Smooth muscle cell (in vitro differentiated cells): ENCODE measurements around the gene SPR. TPM values are rescaled to one million over a fixed set of nuclear protein-coding genes. Genes with fewer than 3 reads are reported as not detected.

Experiments
- DNase-seq: peaks from one replicate; lab custom pipeline; 2025; ENCODE audit not compliant: unreplicated experiment; lab: John Stamatoyannopoulos, UW
- H2AFZ ChIP-seq: fragments of 200-600 bp; sonication (generic); 2 replicates; pipeline ENCODE4 v1.6.0; 2016; ENCODE audit warnings: antibody characterized with exemption, low read depth, mild to moderate bottlenecking
- H3F3A ChIP-seq: fragments of 200-600 bp; sonication (generic); 2 replicates; pipeline ENCODE4 v1.6.0; 2017; ENCODE audit warnings: antibody characterized with exemption, low read depth
- H3K27ac ChIP-seq: fragments of 200-600 bp; sonication (generic); 2 replicates; pipeline ENCODE4 v1.5.1; 2016; ENCODE audit warnings: low read depth, mild to moderate bottlenecking
- H3K27me3 ChIP-seq: fragments of 200-600 bp; sonication (generic); 2 replicates; pipeline ENCODE4 v1.6.1; 2016; ENCODE audit warnings: low read depth, mild to moderate bottlenecking
- H3K36me3 ChIP-seq: fragments of 200-600 bp; sonication (generic); 2 replicates; pipeline ENCODE4 v1.5.1; 2016; ENCODE audit warnings: low read depth
- H3K4me1 ChIP-seq: fragments of 200-600 bp; sonication (generic); 2 replicates; pipeline ENCODE4 v1.5.1; 2016; ENCODE audit warnings: low read depth
- H3K4me2 ChIP-seq: fragments of 200-600 bp; sonication (generic); 2 replicates; pipeline ENCODE4 v1.6.0; 2016; ENCODE audit warnings: mild to moderate bottlenecking
- H3K4me3 ChIP-seq: fragments of 200-600 bp; sonication (generic); 2 replicates; pipeline ENCODE4 v1.5.1; 2016; ENCODE audit warnings: mild to moderate bottlenecking
- H3K79me2 ChIP-seq: fragments of 200-600 bp; sonication (generic); 2 replicates; pipeline ENCODE4 v1.6.0; 2016; ENCODE audit warnings: low read depth, mild to moderate bottlenecking
- H3K9ac ChIP-seq: fragments of 200-600 bp; sonication (generic); 2 replicates; pipeline ENCODE4 v1.6.0; 2016; ENCODE audit warnings: low read depth
- H3K9me3 ChIP-seq: fragments of 200-600 bp; sonication (generic); replicated peaks from 2 replicates; pipeline ENCODE4 v1.5.1; 2016; ENCODE audit warnings: low read depth
- H4K20me1 ChIP-seq: fragments of 200-600 bp; sonication (generic); 2 replicates; pipeline ENCODE4 v1.6.0; 2016; ENCODE audit warnings: low read depth
- CTCF ChIP-seq: fragments of 200-600 bp; sonication (generic); IDR thresholded peaks from 2 replicates; pipeline ENCODE4 v1.5.1; 2017; ENCODE audit warnings: borderline replicate concordance, mild to moderate bottlenecking, antibody characterized with exemption; ENCODE audit not compliant: insufficient read depth, poor library complexity, severe bottlenecking
- WGBS: methylation state at CpG from one replicate; pipeline ENCODE4 v1.1.7; 2016; ENCODE audit warnings: low lambda C conversion rate; 5-methylcytosine and 5-hydroxymethylcytosine counted together
- polyA plus RNA-seq: library from polyadenylated mRNA; unstranded; fragments of >200 nt; fragmentation: Nextera tagmentation; extraction: Ambion mirVana; gene quantifications from 2 replicates; pipeline ENCODE4 v1.2.1, GENCODE V29; 2016
- total RNA-seq: library from RNA; depleted of rRNA; stranded (reverse); fragments of >200 nt; gene quantifications from 2 replicates; pipeline ENCODE4 v1.2.3, GENCODE V29; 2014

SPR gene
- total and polyA plus RNA-seq, 2 experiments from 2014 or later = 4.1 to 13.2 TPM

- no peak overlapping the region for H3K4me2 ChIP-seq
- H3K79me2 ChIP-seq = no peaks in the 10 kb centered on the region
- H3K9ac ChIP-seq = no peak overlapping the region
- peaks cover 20% of the 10 kb centered on the region for H3K4me1 ChIP-seq
- H3K9me3 ChIP-seq = no peaks in the 10 kb centered on the region
- peaks cover 10% of the 10 kb centered on the region for H4K20me1 ChIP-seq
- H3K4me3 ChIP-seq = no peak overlapping the region
- no peak for DNase-seq
- H3K27ac ChIP-seq = no peak overlapping the region
- H3K27me3 ChIP-seq = peaks cover 92% of the 10 kb centered on the region
- TF ChIP-seq CTCF = no peak
- no peak overlapping the region for H2AFZ ChIP-seq
- H3F3A ChIP-seq = no peaks in the 10 kb centered on the region
- 16% methylated on average over 4 of the region's 4 CpGs for WGBS
- no peaks in the 10 kb centered on the region for H3K36me3 ChIP-seq
Measured at GRCh38 chr2:72926368-72926767, 39.2 kb downstream of the SPR start.

- TF ChIP-seq CTCF = no peak
- H3K4me2 ChIP-seq = no peak overlapping the region
- H3K4me1 ChIP-seq = peaks cover 20% of the 10 kb centered on the region
- peaks cover 10% of the 10 kb centered on the region for H4K20me1 ChIP-seq
- DNase-seq = no peak
- H3K27me3 ChIP-seq = peaks cover 86% of the 10 kb centered on the region
- H3K4me3 ChIP-seq = no peak overlapping the region
- no peak overlapping the region for H3K9ac ChIP-seq
- WGBS = 70% methylated on average over 6 of the region's 6 CpGs
- H3F3A ChIP-seq = no peaks in the 10 kb centered on the region
- no peaks in the 10 kb centered on the region for H3K79me2 ChIP-seq
- no peaks in the 10 kb centered on the region for H3K9me3 ChIP-seq
- no peak overlapping the region for H3K27ac ChIP-seq
- no peaks in the 10 kb centered on the region for H3K36me3 ChIP-seq
- H2AFZ ChIP-seq = no peak overlapping the region
Measured at GRCh38 chr2:72926811-72927465, 39.7 kb downstream of the SPR start.

GRCh38 chr2:72927619-72928550, 40.7 kb downstream of the SPR start:
- no peaks in the 10 kb centered on the region for H3K36me3 ChIP-seq
- H3K9me3 ChIP-seq = no peaks in the 10 kb centered on the region
- no peak overlapping the region for H3K4me3 ChIP-seq
- no peaks in the 10 kb centered on the region for H3F3A ChIP-seq
- no peak for TF ChIP-seq CTCF
- H3K79me2 ChIP-seq = no peaks in the 10 kb centered on the region
- 82% methylated on average over 8 of the region's 8 CpGs for WGBS
- H3K9ac ChIP-seq = no peak overlapping the region
- H3K4me1 ChIP-seq = peaks cover 20% of the 10 kb centered on the region
- H3K27me3 ChIP-seq = peaks cover 76% of the 10 kb centered on the region
- H3K27ac ChIP-seq = no peak overlapping the region
- no peak overlapping the region for H2AFZ ChIP-seq
- H4K20me1 ChIP-seq = peaks cover 10% of the 10 kb centered on the region
- no peak for DNase-seq
- no peak overlapping the region for H3K4me2 ChIP-seq
